ENCODE measurements around the gene ATP8B2. TPM values are rescaled to one million over a fixed set of nuclear protein-coding genes. Genes with fewer than 3 reads are reported as not detected.

ATP8B2 gene
- polyA plus RNA-seq, 1 of the 3 experiments (the other 2 are of a cell fraction): 50.7 TPM

DNA sequence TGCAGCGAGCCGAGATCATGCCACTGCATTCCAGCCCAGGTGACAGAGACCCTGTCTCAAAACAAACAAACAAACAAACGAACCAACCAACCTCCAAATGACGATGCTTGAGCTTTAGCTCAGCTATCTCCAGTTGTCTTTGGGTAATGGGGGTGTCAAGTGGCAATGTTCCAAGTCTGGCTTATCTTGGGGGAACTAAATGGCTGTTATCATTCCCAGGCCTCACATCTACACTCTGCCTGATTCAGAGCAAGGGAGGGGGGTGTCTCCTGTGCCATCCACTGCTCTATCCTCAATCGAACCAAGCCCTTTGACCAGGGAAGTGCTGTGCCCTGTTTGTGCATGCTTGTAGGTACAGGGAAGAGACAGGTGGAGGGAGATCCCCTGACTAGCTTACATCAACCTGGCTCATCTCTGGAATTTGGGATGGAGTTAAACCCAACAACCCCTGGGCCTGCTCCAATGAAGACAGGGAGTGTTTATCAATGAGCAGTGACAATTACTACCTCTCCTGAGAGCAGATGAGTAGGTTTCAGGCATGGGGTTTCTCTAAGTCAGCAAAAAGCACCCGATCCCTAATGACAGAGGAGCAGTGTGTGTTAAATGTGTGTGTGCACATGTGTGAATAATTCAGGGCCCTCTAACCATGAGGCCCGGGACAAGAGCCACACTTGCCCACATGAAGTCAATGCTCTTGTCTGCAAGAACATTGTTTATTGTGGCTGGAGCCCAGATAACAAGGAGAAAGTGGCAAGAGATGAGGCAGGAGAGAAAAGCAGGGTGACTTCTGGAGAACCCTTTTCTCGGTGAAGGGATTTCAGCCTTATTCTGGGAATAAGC, 59.5 kb downstream of the ATP8B2 start:
- H3K4me1 ChIP-seq (ENCODE audit: control insufficient read depth in 1 of 2, insufficient read depth in 2 of 2, low read depth in 1 of 2, low read length in 1 of 2): no peaks in the 10 kb centered on the region
- POLR2A ChIA-PET: no interaction called here
- CTCF ChIA-PET: interaction anchor here (1.0 kb wide), 1 partner anchor 50 kb away, joined by 3 read pairs; no protein-coding TSS in a partner anchor
- no peak overlapping the region for H2AFZ ChIP-seq (ENCODE audit: low read depth)
- H3K36me3 ChIP-seq (replicated peaks in 1 of 2; ENCODE audit: control insufficient read depth in 1 of 2, insufficient read depth in 2 of 2, low read length in 1 of 2): no peaks in the 10 kb centered on the region
- H3K27ac ChIP-seq (ENCODE audit: low read depth in 2 of 2, low read length in 1 of 2): no peak overlapping the region
- no peaks in the 10 kb centered on the region for H3K9me2 ChIP-seq
- no peak overlapping the region for H3K4me2 ChIP-seq
- no peaks in the 10 kb centered on the region for H3K27me3 ChIP-seq (ENCODE audit: insufficient read depth)
- 65% methylated on average over 8 of the region's 8 CpGs for WGBS (ENCODE audit: low lambda C conversion rate)
- H3K9me3 ChIP-seq: no peaks in the 10 kb centered on the region
- H4K20me1 ChIP-seq (ENCODE audit: insufficient read depth): no peaks in the 10 kb centered on the region
- no peak overlapping the region for H3K9ac ChIP-seq
- no peak for TF ChIP-seq GATA2 (CRISPR knock-in tag; IDR thresholded peaks at IDR 0.05)
- TF ChIP-seq MEF2A (IDR thresholded peaks at IDR 0.05; ENCODE audit: borderline replicate concordance, low read depth): no peak
- TF ChIP-seq, protein P1, sequence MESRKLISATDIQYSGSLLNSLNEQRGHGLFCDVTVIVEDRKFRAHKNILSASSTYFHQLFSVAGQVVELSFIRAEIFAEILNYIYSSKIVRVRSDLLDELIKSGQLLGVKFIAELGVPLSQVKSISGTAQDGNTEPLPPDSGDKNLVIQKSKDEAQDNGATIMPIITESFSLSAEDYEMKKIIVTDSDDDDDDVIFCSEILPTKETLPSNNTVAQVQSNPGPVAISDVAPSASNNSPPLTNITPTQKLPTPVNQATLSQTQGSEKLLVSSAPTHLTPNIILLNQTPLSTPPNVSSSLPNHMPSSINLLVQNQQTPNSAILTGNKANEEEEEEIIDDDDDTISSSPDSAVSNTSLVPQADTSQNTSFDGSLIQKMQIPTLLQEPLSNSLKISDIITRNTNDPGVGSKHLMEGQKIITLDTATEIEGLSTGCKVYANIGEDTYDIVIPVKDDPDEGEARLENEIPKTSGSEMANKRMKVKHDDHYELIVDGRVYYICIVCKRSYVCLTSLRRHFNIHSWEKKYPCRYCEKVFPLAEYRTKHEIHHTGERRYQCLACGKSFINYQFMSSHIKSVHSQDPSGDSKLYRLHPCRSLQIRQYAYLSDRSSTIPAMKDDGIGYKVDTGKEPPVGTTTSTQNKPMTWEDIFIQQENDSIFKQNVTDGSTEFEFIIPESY (IDR thresholded peaks at IDR 0.05; ENCODE audit: borderline replicate concordance, low read depth): no peak
- TF ChIP-seq ELF1 (IDR thresholded peaks at IDR 0.05): no peak
- TF ChIP-seq, protein P2, sequence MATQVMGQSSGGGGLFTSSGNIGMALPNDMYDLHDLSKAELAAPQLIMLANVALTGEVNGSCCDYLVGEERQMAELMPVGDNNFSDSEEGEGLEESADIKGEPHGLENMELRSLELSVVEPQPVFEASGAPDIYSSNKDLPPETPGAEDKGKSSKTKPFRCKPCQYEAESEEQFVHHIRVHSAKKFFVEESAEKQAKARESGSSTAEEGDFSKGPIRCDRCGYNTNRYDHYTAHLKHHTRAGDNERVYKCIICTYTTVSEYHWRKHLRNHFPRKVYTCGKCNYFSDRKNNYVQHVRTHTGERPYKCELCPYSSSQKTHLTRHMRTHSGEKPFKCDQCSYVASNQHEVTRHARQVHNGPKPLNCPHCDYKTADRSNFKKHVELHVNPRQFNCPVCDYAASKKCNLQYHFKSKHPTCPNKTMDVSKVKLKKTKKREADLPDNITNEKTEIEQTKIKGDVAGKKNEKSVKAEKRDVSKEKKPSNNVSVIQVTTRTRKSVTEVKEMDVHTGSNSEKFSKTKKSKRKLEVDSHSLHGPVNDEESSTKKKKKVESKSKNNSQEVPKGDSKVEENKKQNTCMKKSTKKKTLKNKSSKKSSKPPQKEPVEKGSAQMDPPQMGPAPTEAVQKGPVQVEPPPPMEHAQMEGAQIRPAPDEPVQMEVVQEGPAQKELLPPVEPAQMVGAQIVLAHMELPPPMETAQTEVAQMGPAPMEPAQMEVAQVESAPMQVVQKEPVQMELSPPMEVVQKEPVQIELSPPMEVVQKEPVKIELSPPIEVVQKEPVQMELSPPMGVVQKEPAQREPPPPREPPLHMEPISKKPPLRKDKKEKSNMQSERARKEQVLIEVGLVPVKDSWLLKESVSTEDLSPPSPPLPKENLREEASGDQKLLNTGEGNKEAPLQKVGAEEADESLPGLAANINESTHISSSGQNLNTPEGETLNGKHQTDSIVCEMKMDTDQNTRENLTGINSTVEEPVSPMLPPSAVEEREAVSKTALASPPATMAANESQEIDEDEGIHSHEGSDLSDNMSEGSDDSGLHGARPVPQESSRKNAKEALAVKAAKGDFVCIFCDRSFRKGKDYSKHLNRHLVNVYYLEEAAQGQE (IDR thresholded peaks at IDR 0.05; ENCODE audit: low read depth, low read length): no peak
- TF ChIP-seq FOXJ3 (CRISPR knock-in tag; IDR thresholded peaks at IDR 0.05): no peak
- TF ChIP-seq TAF1 (IDR thresholded peaks at IDR 0.05; ENCODE audit: borderline replicate concordance, low read depth, low read length): no peak
- TF ChIP-seq TCF12 (IDR thresholded peaks at IDR 0.05): no peak
- TF ChIP-seq MXI1 (IDR thresholded peaks at IDR 0.05; ENCODE audit: low read depth, low read length): no peak
- no peak overlapping the region for H3K4me3 ChIP-seq (ENCODE audit: low read depth in 2 of 2, low read length in 1 of 2)
- no peaks in the 10 kb centered on the region for H3K79me2 ChIP-seq (ENCODE audit: insufficient read depth)
- no peaks in the 10 kb centered on the region for H3F3A ChIP-seq (replicated peaks; ENCODE audit: insufficient read depth)
- DNase-seq: no peak
